ENCODE results near the gene MIF4GD.
"Not testable (repeated sequence)": the region's sequence is repeated elsewhere in the genome, so short reads cannot be mapped to it uniquely, and the experiment has no call there.

Gene MIF4GD

GRCh38 chr17:75288359-75288758 is 17.3 kb upstream of the MIF4GD start:
- no peak for DNase-seq (ENCODE audit: low spot score)

GRCh38 chr17:75287221-75287620 is 16.2 kb upstream of the MIF4GD start:
- no peak for DNase-seq (ENCODE audit: low spot score)

GRCh38 chr17:75285123-75285522 is 14.1 kb upstream of the MIF4GD start:
- DNase-seq (ENCODE audit: low spot score): no peak

GRCh38 chr17:75280189-75280588 is 9.2 kb upstream of the MIF4GD start:
- DNase-seq (ENCODE audit: low spot score): not testable (repeated sequence)

DNA sequence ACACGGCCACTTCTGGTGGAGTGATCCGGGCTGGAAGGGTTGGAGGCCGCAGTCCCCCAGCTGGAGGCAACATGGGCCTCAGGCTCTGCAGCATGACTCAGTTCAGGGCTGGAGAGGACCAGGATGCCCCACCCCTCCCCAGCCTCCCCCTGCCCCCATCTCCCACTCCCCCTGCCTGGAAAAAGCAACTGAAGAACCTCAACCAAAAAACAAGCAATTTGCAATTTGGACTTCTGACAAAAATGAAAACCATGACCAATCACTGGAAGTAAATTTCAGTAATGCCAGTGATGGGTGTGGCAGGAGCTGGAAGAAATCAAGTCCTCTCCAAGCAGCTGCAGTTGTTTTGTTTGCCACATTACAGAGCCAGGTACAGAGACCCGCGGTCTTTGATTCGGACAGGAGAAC is 6.6 kb upstream of the MIF4GD start:
- no peak for DNase-seq (ENCODE audit: low spot score)

DNA sequence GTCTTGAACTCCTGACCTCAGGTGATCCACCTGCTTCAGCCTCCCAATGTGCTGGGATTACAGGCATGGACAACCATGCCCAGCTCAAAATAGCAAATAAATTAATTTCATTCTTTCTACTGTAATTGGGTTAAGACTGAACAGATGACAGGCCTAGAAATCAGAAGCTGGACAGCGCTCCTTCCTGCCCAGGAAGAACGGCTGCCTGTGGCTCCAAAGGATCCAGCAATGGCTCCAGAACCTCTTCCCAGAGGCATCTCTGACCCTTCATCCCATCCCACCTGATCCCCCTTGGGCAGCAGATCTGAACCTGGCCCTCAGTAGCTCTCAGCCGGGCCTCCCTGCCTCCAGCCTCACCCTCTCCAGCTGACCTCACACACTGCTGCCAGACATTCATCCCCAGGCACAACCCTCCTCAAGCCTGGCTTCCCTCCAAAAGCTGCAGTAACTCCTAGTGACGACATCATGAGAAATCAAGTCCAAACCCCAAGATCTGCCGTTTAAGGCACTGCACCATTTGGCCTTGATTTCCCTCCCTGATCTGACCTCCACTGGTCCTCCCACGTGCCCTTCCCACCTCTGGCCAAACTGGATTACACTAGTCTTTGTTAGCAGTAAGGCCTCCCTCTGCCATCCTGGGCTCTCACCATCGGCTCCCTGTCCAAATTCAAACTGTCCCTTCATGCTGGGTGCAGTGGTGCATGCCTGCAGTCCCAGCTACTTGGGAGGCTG is 3.1 kb upstream of the MIF4GD start:
- peak; percentile 35 for DNase-seq (ENCODE audit: low spot score)

DNA sequence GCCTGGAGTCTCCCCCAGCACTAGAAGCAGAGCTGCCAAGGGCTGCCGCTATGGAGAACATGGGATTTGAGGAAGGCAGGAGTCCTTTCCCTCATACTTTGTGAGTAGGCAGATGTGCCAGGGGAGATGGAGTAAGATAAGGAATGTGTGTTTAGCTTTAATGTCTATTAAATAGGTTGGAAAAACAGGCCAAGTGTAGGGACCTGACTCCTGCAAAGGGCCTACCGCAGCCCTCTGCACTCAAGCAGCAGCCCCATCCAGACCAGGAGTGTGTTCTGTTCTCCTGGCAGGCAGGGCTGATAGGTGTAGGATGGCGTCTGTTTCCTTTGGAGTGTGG is 1.8 kb upstream of the MIF4GD start:
- DNase-seq (ENCODE audit: low spot score): no peak

DNA sequence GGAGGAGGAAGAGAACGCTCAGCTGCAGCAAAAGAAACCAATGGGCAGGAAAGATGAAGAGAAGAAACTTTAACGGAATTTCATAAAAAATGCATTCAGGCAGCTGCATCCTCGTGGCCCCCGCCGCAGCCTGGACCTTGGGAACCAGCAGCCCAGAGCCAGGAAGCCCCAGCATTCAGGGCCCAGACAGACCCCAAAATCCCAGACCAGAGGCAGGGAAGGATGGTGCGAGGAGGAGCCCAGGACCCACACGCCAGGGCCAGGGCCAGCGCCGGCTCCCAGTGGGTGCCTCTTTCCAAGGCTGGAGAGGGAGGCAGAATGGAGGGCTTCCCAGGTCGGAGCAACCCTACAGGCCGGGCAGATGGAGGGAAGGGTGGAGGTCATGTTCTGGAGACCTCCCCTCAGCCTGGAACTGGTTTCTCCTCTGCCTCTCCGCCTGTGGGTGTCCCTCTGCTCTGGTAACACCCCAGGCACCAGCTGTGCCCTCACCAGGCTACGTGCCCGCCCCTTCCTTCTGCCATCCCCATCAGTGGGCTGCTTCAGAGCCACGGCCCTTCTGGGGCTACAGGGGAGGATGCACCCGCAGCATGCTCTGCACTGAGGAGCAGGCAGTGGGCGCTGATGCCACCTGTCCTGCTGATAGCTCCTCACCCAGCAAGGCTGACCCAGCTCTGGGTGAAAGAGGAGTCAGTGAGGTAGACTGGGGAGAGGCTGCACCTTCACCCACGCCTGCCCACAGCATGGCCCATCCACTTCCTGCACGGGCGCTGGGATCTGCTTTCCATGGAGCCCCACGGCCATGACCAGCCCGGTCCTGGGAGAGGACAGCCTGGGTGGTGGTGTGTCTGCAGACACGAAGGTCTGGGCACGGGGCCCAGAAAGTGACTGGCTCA is 1.2 kb upstream of the MIF4GD start:
- no peak for DNase-seq (ENCODE audit: low spot score)

GRCh38 chr17:75271233-75271954 is 363 bp upstream of the MIF4GD start:
- DNase-seq (ENCODE audit: low spot score): peak; percentile 83

GRCh38 chr17:75270218-75270965 is 639 bp downstream of the MIF4GD start:
- peak; percentile 74 for DNase-seq (ENCODE audit: low spot score)

- DNase-seq (ENCODE audit: low spot score): peak; percentile 25
Observed at GRCh38 chr17:75269844-75270217, 1.2 kb downstream of the MIF4GD start.

- DNase-seq (ENCODE audit: low spot score): no peak
Observed at GRCh38 chr17:75267411-75268232, 3.4 kb downstream of the MIF4GD start.

GRCh38 chr17:75267153-75267410 is 3.9 kb downstream of the MIF4GD start:
- DNase-seq (ENCODE audit: low spot score): no peak

DNA sequence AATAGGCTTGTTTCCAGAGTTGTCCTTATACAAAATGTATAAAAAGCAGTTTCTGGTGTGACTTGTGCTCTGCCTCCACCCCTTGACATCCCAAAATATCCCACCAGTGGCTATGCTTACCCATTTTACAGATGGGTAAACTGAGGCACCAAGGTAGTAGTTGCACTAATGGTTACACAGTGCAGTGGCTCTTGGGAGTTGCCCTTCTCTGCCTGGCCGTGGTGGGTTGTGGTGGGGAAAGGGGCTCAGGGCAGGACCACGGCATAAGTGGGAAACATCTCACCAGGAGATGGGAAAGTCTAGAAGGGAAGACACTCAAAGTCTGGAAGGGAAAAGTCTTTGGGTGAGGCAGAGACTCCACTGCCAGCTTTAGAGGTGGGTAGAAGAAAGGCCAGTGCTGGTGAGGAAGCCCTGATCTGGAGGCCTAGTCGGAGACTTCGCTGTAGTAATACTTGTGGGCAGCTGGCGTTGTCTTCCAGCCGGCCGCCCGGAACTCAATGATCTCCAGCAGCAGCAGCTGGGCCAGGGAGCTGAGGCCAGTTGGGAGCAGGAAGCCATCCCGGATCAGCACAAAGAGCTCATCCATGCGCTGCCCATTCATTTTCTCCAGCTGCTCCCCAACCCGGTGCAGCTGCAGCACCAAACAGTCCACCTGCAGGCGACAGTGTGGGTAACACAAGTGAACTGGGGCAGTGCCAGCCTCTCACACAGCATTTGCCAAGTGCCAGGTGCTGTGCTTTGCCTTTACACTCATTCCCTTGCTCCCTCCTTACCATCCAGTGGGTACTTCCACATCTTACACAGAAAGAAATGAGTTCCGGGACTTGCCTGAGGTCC is 4.5 kb downstream of the MIF4GD start:
- DNase-seq (ENCODE audit: low spot score): no peak

DNA sequence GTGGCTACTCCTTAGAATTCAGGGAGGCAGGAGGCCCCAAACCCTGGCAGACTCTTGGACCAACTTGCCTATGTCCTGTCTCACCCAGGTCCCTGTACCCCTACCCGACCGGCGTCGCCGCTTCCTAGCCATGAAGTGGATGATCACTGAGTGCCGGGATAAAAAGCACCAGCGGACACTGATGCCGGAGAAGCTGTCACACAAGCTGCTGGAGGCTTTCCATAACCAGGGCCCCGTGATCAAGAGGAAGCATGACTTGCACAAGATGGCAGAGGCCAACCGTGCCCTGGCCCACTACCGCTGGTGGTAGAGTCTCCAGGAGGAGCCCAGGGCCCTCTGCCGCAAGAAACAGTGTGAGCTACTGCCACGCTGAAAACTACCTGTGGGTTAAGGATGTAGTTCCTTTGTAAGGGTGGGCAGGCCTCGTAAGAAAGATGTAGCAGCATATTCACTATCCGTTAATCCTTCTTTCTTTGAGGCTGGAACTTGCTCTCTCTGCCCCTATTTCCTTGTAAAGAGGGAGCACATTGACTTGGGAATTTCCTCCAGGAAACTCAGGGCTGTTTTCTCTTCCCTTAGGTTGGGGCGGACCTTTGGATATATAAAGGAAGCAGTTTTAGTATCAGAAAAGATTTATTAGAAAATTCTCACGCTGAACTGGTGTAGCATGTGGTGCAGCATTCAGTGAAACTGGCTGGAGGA is 5.3 kb downstream of the MIF4GD start:
- no peak for DNase-seq (ENCODE audit: low spot score)

DNA sequence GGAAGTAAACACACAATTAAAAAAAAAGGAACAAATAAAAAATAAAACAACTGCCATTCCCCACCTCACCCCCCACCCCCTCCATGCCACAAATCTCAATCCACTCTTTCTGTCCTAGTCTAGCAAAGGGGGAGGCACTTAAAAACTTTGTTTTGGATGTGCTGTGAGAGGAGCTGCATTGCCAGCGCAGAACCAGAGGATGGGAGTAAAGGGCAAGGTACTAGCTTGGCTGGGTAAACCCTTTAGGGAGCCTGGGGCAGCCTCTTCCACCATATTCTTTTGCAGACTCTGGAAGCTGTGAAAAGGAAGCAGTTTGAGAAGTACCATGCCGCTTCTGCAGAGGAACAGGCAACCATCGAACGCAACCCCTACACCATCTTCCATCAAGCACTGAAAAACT is 8.0 kb downstream of the MIF4GD start:
- no peak for DNase-seq (ENCODE audit: low spot score)

GRCh38 chr17:75262112-75262606 is 8.9 kb downstream of the MIF4GD start:
- peak; percentile 40 for DNase-seq (ENCODE audit: low spot score)

DNA sequence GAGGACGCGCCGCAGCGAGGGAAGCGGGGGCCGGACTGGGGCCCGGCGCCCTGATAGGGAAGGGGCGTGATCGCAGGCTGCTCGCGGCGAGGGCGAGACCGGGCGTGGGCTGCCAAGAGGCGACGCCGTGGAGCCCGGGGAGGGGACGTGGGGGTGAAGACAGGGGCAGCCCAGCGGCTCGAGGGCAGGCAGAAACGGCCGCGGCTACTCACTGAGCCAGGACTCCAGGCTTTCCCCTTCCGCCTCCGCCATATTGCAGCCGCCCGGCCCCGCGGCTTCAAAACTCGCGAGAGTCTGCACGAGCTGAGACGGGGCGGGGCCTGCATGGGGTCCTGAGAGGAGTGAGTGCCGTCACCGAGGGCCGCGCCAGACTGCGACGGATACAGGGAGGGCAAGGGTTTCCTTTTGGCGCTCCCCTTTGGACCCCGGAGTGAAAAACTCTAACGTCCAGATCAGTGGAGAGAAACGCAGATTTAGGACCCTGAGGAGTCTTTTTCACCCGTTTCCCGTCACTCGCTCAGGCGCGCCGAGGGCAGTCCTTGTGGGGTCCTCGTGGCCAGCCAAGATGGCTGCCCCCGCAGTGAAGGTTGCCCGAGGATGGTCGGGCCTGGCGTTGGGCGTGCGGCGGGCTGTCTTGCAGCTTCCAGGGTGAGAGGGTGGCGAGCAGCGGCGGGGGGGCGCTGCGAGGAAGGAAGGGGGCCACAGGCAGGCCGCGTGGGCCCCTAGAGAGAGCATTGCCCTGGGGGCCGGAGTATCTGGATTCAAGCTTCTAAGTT is 9.5 kb downstream of the MIF4GD start, which contains the start of the genes GGA3 and MRPS7:
Gene GGA3, minus strand, starts transcription at position 271 of the 776 bp plus-strand sequence. Its CDS starts 19 bp downstream, at position 252.
Gene MRPS7, plus strand, starts transcription at position 544 of the 776 bp plus-strand sequence. Its CDS starts 22 bp downstream, at position 566.
- peak; percentile 93 for DNase-seq (ENCODE audit: low spot score)

Measured in kidney tubule cell (primary cell).